ENCODE results near the gene TFPI.

DNA sequence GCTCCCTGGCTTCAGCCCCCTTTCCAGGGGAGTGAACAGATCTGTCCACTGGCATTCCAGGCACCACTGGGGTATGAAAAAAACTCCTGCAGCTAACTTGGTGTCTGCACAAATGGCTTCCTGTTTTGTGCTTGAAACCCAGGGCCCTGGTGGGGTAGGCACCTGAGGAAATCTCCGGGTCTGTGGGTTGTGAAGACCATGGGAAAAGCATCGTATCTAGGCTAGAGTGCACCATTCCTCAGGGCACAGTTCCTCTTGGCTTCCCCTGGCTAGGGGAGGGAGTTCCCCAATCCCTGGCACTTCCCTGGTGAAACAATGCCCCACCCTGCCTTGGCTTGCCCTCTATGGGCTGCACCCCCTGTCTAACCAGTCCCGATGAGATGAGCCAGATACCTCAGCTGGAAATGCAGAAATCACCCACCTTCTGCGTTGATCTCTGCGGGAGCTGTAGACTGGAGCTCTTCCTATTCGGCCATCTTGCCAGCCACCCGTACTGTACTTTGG, 34.1 kb downstream of the TFPI start:
- TF ChIP-seq EZH2 (IDR thresholded peaks at IDR 0.05; ENCODE audit: borderline replicate concordance, insufficient read depth, low read depth, low read length, poor library complexity, severe bottlenecking) (no peak), CTCF (IDR thresholded peaks at IDR 0.05) (no peak)
